ENCODE data around the gene AGAP1. TPM values are rescaled to one million over a fixed set of nuclear protein-coding genes. Genes with fewer than 3 reads are reported as not detected.

The AGAP1 gene
- total RNA-seq, 3 donors from 2014 or later (not counting 1 experiment from before 2014, with no cell fraction given): 42.0 to 56.4 (median 45.7) TPM

GRCh38 chr2:236045251-236046235, 551.7 kb downstream of the AGAP1 start:
- intact Hi-C loops (cut with micrococcal nuclease): no loop called here
- Mint-ChIP-seq H3K4me1 (peaks cover 0 to 6% of the 10 kb centered on the region in 2 donors), H3K4me3 (no peak overlapping the region)

GRCh38 chr2:236046715-236047114, 552.9 kb downstream of the AGAP1 start:
- Histone ChIP-seq H3K36me3 (ENCODE audit: control insufficient read depth, insufficient read depth, low read length) (no peaks in the 10 kb centered on the region), H3K9me3 (ENCODE audit: control insufficient read depth, insufficient read depth, low read length) (no peaks in the 10 kb centered on the region), H3K4me3 (ENCODE audit: low read length) (no peak overlapping the region), H3K27ac (ENCODE audit: low read length) (no peak overlapping the region), H3K4me1 (ENCODE audit: control insufficient read depth, insufficient read depth, low read length) (no peaks in the 10 kb centered on the region), H3K27me3 (ENCODE audit: control insufficient read depth, insufficient read depth, low read length) (no peaks in the 10 kb centered on the region)
- Mint-ChIP-seq H3K27ac (no peak overlapping the region), H3K27me3 (ENCODE audit: low read depth in 2 of 2) (no peaks in the 10 kb centered on the region), H3K4me3 (no peak overlapping the region), H3K4me1 (peaks cover 0 to 6% of the 10 kb centered on the region in 2 donors), H3K36me3 (peaks cover 3% of the 10 kb centered on the region), H3K9me3 (no peaks in the 10 kb centered on the region)
- intact Hi-C loops (cut with micrococcal nuclease): no loop called here
- 88% methylated on average over 3 of the region's 3 CpGs for WGBS (ENCODE audit: insufficient coverage)
- no peak for DNase-seq
- TF ChIP-seq CTCF (IDR thresholded peaks at IDR 0.05): no peak
- ATAC-seq: no peak

More at GRCh38 chr2:236045251-236046235, 551.7 kb downstream of the AGAP1 start:
- Mint-ChIP-seq H3K36me3 (peaks cover 8% of the 10 kb centered on the region), H3K27me3 (ENCODE audit: low read depth in 2 of 2) (no peaks in the 10 kb centered on the region), H3K27ac (no peak overlapping the region), H3K9me3 (no peaks in the 10 kb centered on the region)
- TF ChIP-seq CTCF (IDR thresholded peaks at IDR 0.05): no peak
- ATAC-seq (no peak), DNase-seq (no peak)
- Histone ChIP-seq H3K27ac (ENCODE audit: low read length) (no peak overlapping the region), H3K4me3 (ENCODE audit: low read length) (no peak overlapping the region), H3K9me3 (ENCODE audit: control insufficient read depth, insufficient read depth, low read length) (no peaks in the 10 kb centered on the region), H3K27me3 (ENCODE audit: control insufficient read depth, insufficient read depth, low read length) (no peaks in the 10 kb centered on the region), H3K4me1 (ENCODE audit: control insufficient read depth, insufficient read depth, low read length) (no peaks in the 10 kb centered on the region), H3K36me3 (ENCODE audit: control insufficient read depth, insufficient read depth, low read length) (peaks cover 3% of the 10 kb centered on the region)
- 86% methylated on average over 25 of the region's 26 CpGs for WGBS (ENCODE audit: insufficient coverage)

GRCh38 chr2:236047176-236047575, 553.3 kb downstream of the AGAP1 start:
- H3K9me3 ChIP-seq (ENCODE audit: control insufficient read depth, insufficient read depth, low read length): no peaks in the 10 kb centered on the region
- H3K27me3 ChIP-seq (ENCODE audit: control insufficient read depth, insufficient read depth, low read length): no peaks in the 10 kb centered on the region
- no peaks in the 10 kb centered on the region for H3K36me3 Mint-ChIP-seq
- H3K4me1 ChIP-seq (ENCODE audit: control insufficient read depth, insufficient read depth, low read length): no peaks in the 10 kb centered on the region
- H3K27ac ChIP-seq (ENCODE audit: low read length): no peak overlapping the region
- DNase-seq (no peak), ATAC-seq (no peak)
- H3K36me3 ChIP-seq (ENCODE audit: control insufficient read depth, insufficient read depth, low read length): no peaks in the 10 kb centered on the region
- no peak overlapping the region for H3K27ac Mint-ChIP-seq
- no peaks in the 10 kb centered on the region for H3K27me3 Mint-ChIP-seq (ENCODE audit: low read depth in 2 of 2)
- H3K9me3 Mint-ChIP-seq: no peaks in the 10 kb centered on the region
- H3K4me3 ChIP-seq (ENCODE audit: low read length): no peak overlapping the region
- peaks cover 0 to 6% of the 10 kb centered on the region in 2 donors for H3K4me1 Mint-ChIP-seq
- TF ChIP-seq CTCF (IDR thresholded peaks at IDR 0.05): no peak
- WGBS (ENCODE audit: insufficient coverage): 83% methylated on average over 10 of the region's 10 CpGs
- H3K4me3 Mint-ChIP-seq: no peak overlapping the region
- intact Hi-C loops (cut with micrococcal nuclease): no loop called here

All from natural killer cell (primary cell).